ENCODE results near the gene PPP3R2. TPM values are rescaled to one million over a fixed set of nuclear protein-coding genes. Genes with fewer than 3 reads are reported as not detected.

Gene PPP3R2
- total RNA-seq, 1 donor from 2014 or later, result not detected

DNA sequence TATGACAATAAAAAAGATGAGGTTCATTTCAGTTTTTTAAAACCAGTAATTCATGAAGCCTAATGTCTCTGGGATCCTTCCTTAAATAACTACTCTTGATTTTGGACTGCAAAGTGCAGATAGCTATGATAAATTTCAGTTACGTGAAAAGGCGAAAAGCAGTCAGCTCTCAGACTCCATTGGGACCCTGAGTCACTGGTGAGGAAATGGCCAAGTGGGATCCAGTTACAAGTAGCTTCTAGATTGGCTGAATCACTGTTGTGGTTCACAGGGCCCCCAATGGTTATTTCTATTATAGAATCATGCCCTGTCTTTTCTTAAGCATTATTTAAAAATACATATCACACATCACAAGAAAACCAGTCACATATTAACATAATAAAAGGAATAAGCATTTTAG lies 31.1 kb upstream of the PPP3R2 start:
- DNase-seq (ENCODE audit: low read depth), result no peak

GRCh38 chr9:101620452-101620851 lies 25.7 kb upstream of the PPP3R2 start:
- no peaks in the 10 kb centered on the region for H3K9me3 Mint-ChIP-seq (ENCODE audit: unreplicated experiment)
- H3K4me1 Mint-ChIP-seq (ENCODE audit: low read depth, unreplicated experiment), result peaks cover 2% of the 10 kb centered on the region
- DNase-seq (ENCODE audit: low read depth), result no peak
- no peak overlapping the region for H3K27ac Mint-ChIP-seq (ENCODE audit: unreplicated experiment)
- Histone ChIP-seq H3K27me3 (ENCODE audit: insufficient read depth, low read length) (no peaks in the 10 kb centered on the region), H3K4me1 (ENCODE audit: insufficient read depth, low read length) (no peaks in the 10 kb centered on the region), H4K20me1 (ENCODE audit: insufficient read depth, low read length) (no peaks in the 10 kb centered on the region), H3K36me3 (ENCODE audit: insufficient read depth, low read length) (no peaks in the 10 kb centered on the region), H3K27ac (ENCODE audit: low read depth, low read length) (no peak overlapping the region), H3K9me3 (ENCODE audit: insufficient read depth, low read depth, low read length) (no peaks in the 10 kb centered on the region), H3K9ac (ENCODE audit: low read length) (no peak overlapping the region), H3K79me2 (ENCODE audit: insufficient read depth, low read length) (no peaks in the 10 kb centered on the region), H3K4me3 (ENCODE audit: insufficient read depth, low read depth, low read length) (no peak overlapping the region), H3K4me2 (ENCODE audit: low read length) (no peak overlapping the region), H2AFZ (ENCODE audit: low read depth, low read length) (no peak overlapping the region)
- no peak for FAIRE-seq
- no peak for TF ChIP-seq CTCF (IDR thresholded peaks at IDR 0.05; ENCODE audit: insufficient read depth, low read depth, low read length)
- no peak for TF ChIP-seq EZH2 (IDR thresholded peaks at IDR 0.05; ENCODE audit: insufficient read depth, low read length)
- H3K27me3 Mint-ChIP-seq (ENCODE audit: low read depth, unreplicated experiment), result peaks cover 2% of the 10 kb centered on the region
- no peaks in the 10 kb centered on the region for H3K36me3 Mint-ChIP-seq (ENCODE audit: low read depth, unreplicated experiment)
- no peak overlapping the region for H3K4me3 Mint-ChIP-seq (ENCODE audit: unreplicated experiment)

More for the DNA sequence above, 31.1 kb upstream of the PPP3R2 start:
- H3K9me3 ChIP-seq (ENCODE audit: insufficient read depth, low read depth, low read length), result no peaks in the 10 kb centered on the region
- H3K27me3 ChIP-seq (ENCODE audit: insufficient read depth, low read length), result no peaks in the 10 kb centered on the region
- peaks cover 5% of the 10 kb centered on the region for H3K4me1 Mint-ChIP-seq (ENCODE audit: low read depth, unreplicated experiment)
- peaks cover 2% of the 10 kb centered on the region for H3K27me3 Mint-ChIP-seq (ENCODE audit: low read depth, unreplicated experiment)
- H3K4me2 ChIP-seq (ENCODE audit: low read length), result no peak overlapping the region
- H3K9me3 Mint-ChIP-seq (ENCODE audit: unreplicated experiment), result no peaks in the 10 kb centered on the region
- H3K27ac ChIP-seq (ENCODE audit: low read depth, low read length), result no peak overlapping the region
- H3K4me3 Mint-ChIP-seq (ENCODE audit: unreplicated experiment), result no peak overlapping the region
- FAIRE-seq, result no peak
- no peak overlapping the region for H3K9ac ChIP-seq (ENCODE audit: low read length)
- no peak overlapping the region for H3K4me3 ChIP-seq (ENCODE audit: insufficient read depth, low read depth, low read length)
- H3K4me1 ChIP-seq (ENCODE audit: insufficient read depth, low read length), result no peaks in the 10 kb centered on the region
- H2AFZ ChIP-seq (ENCODE audit: low read depth, low read length), result no peak overlapping the region
- no peaks in the 10 kb centered on the region for H4K20me1 ChIP-seq (ENCODE audit: insufficient read depth, low read length)
- H3K79me2 ChIP-seq (ENCODE audit: insufficient read depth, low read length), result no peaks in the 10 kb centered on the region
- no peaks in the 10 kb centered on the region for H3K36me3 ChIP-seq (ENCODE audit: insufficient read depth, low read length)
- TF ChIP-seq EZH2 (IDR thresholded peaks at IDR 0.05; ENCODE audit: insufficient read depth, low read length) (no peak), CTCF (IDR thresholded peaks at IDR 0.05; ENCODE audit: insufficient read depth, low read depth, low read length) (no peak)
- H3K36me3 Mint-ChIP-seq (ENCODE audit: low read depth, unreplicated experiment), result no peaks in the 10 kb centered on the region
- no peak overlapping the region for H3K27ac Mint-ChIP-seq (ENCODE audit: unreplicated experiment)

DNA sequence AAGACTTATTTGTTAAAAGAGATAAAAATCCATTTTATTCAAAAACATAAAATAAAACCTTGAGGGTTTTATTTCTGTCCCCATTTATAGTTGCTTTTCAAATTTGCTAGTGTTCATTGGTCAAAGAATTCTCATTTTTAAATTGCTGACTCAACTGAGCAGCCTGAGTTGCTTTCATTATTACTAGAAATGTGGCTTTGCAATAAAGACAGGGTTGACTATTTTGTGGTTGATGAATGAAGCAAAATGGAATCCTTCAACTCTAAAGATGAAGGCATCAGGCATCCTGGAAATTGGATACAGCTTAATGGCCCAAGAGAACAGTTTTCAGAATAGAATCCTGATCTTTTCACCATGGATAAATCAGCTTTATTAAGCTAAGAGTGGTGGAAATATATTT lies 23.9 kb upstream of the PPP3R2 start:
- Mint-ChIP-seq H3K27ac (ENCODE audit: unreplicated experiment) (no peak overlapping the region), H3K36me3 (ENCODE audit: low read depth, unreplicated experiment) (no peaks in the 10 kb centered on the region), H3K9me3 (ENCODE audit: unreplicated experiment) (no peaks in the 10 kb centered on the region), H3K27me3 (ENCODE audit: low read depth, unreplicated experiment) (peaks cover 2% of the 10 kb centered on the region), H3K4me3 (ENCODE audit: unreplicated experiment) (no peak overlapping the region), H3K4me1 (ENCODE audit: low read depth, unreplicated experiment) (peaks cover 2% of the 10 kb centered on the region)
- H3K9me3 ChIP-seq (ENCODE audit: insufficient read depth, low read depth, low read length), result no peaks in the 10 kb centered on the region
- H3K27ac ChIP-seq (ENCODE audit: low read depth, low read length), result no peak overlapping the region
- H3K4me2 ChIP-seq (ENCODE audit: low read length), result no peak overlapping the region
- H3K79me2 ChIP-seq (ENCODE audit: insufficient read depth, low read length), result no peaks in the 10 kb centered on the region
- no peaks in the 10 kb centered on the region for H4K20me1 ChIP-seq (ENCODE audit: insufficient read depth, low read length)
- no peak for FAIRE-seq
- H3K36me3 ChIP-seq (ENCODE audit: insufficient read depth, low read length), result no peaks in the 10 kb centered on the region
- H2AFZ ChIP-seq (ENCODE audit: low read depth, low read length), result no peak overlapping the region
- H3K4me3 ChIP-seq (ENCODE audit: insufficient read depth, low read depth, low read length), result no peak overlapping the region
- H3K9ac ChIP-seq (ENCODE audit: low read length), result no peak overlapping the region
- no peaks in the 10 kb centered on the region for H3K27me3 ChIP-seq (ENCODE audit: insufficient read depth, low read length)
- TF ChIP-seq CTCF (IDR thresholded peaks at IDR 0.05; ENCODE audit: insufficient read depth, low read depth, low read length), result no peak
- TF ChIP-seq EZH2 (IDR thresholded peaks at IDR 0.05; ENCODE audit: insufficient read depth, low read length), result no peak
- no peaks in the 10 kb centered on the region for H3K4me1 ChIP-seq (ENCODE audit: insufficient read depth, low read length)
- DNase-seq (ENCODE audit: low read depth), result no peak

All from astrocyte (in vitro differentiated cells and primary cell).